ENCODE results near the gene ZNF609. TPM values are rescaled to one million over a fixed set of nuclear protein-coding genes. Genes with fewer than 3 reads are reported as not detected.
A peak's percentile ranks its signal among the peaks of the same experiment; 100 is the strongest.

ZNF609 gene
- total RNA-seq, 1 donor from 2014 or later: 21.5 TPM

DNA sequence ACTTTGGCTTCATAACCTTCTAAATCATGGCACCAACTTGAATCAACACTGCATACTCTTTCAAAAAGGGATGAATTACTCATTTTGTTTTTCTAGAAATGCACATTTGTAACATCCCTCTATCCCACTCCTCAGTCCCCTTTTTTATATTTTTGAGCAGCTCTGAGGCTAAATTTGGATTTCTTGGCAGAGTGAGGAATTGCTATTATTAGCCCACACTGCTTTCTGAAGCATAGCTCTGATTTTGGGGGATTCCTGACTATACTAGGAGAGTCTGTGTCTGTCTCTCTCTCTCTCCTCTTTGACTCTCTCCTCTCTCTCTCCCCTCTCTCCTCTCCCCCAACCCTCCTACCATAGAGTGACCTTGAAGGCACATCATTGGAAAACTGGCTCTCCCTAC, 238.4 kb downstream of the ZNF609 start:
- Histone ChIP-seq H3K27ac (peak overlapping the region; percentile 80), H4K20me1 (ENCODE audit: low read depth) (peaks cover 76% of the 10 kb centered on the region), H3F3A (ENCODE audit: low read depth) (peaks cover 32% of the 10 kb centered on the region), H3K4me1 (peaks cover 51% of the 10 kb centered on the region), H3K4me3 (peak overlapping the region; percentile 87), H3K27me3 (no peaks in the 10 kb centered on the region), H2AFZ (replicated peaks) (no peak overlapping the region), H3K9me3 (ENCODE audit: low read depth) (no peaks in the 10 kb centered on the region), H3K4me2 (peak overlapping the region; percentile 89), H3K79me2 (ENCODE audit: low read depth) (peaks cover 91% of the 10 kb centered on the region), H3K9ac (no peak overlapping the region), H3K36me3 (no peaks in the 10 kb centered on the region)
- Mint-ChIP-seq H3K9me3 (no peaks in the 10 kb centered on the region), H3K36me3 (peaks cover 20% of the 10 kb centered on the region), H3K4me1 (peaks cover 65% of the 10 kb centered on the region), H3K27ac (peak overlapping the region; percentile 27), H3K4me3 (peak overlapping the region; percentile 90), H3K27me3 (ENCODE audit: insufficient read depth, low read depth) (peaks cover 8% of the 10 kb centered on the region)
- DNase-seq (ENCODE audit: low spot score): no peak
- TF ChIP-seq EZH2phosphoT487 (IDR thresholded peaks at IDR 0.05): no peak
- TF ChIP-seq, protein P1, sequence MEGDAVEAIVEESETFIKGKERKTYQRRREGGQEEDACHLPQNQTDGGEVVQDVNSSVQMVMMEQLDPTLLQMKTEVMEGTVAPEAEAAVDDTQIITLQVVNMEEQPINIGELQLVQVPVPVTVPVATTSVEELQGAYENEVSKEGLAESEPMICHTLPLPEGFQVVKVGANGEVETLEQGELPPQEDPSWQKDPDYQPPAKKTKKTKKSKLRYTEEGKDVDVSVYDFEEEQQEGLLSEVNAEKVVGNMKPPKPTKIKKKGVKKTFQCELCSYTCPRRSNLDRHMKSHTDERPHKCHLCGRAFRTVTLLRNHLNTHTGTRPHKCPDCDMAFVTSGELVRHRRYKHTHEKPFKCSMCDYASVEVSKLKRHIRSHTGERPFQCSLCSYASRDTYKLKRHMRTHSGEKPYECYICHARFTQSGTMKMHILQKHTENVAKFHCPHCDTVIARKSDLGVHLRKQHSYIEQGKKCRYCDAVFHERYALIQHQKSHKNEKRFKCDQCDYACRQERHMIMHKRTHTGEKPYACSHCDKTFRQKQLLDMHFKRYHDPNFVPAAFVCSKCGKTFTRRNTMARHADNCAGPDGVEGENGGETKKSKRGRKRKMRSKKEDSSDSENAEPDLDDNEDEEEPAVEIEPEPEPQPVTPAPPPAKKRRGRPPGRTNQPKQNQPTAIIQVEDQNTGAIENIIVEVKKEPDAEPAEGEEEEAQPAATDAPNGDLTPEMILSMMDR (IDR thresholded peaks at IDR 0.05): no peak
- TF ChIP-seq EZH2 (IDR thresholded peaks at IDR 0.05): no peak

GRCh38 chr15:64699751-64700388, 239.5 kb downstream of the ZNF609 start:
- H3K9me3 ChIP-seq (ENCODE audit: low read depth): no peaks in the 10 kb centered on the region
- peaks cover 18% of the 10 kb centered on the region for H3K36me3 Mint-ChIP-seq
- H3K27ac ChIP-seq: peak overlapping the region; percentile 80
- H2AFZ ChIP-seq (replicated peaks): no peak overlapping the region
- H3K79me2 ChIP-seq (ENCODE audit: low read depth): peaks cover 81% of the 10 kb centered on the region
- H3K27me3 Mint-ChIP-seq (ENCODE audit: insufficient read depth, low read depth): peaks cover 7% of the 10 kb centered on the region
- peak overlapping the region; percentile 87 for H3K4me3 ChIP-seq
- TF ChIP-seq, protein P1 (IDR thresholded peaks at IDR 0.05): no peak
- TF ChIP-seq EZH2 (IDR thresholded peaks at IDR 0.05): no peak
- TF ChIP-seq EZH2phosphoT487 (IDR thresholded peaks at IDR 0.05): no peak
- H3K27me3 ChIP-seq: no peaks in the 10 kb centered on the region
- H3F3A ChIP-seq (ENCODE audit: low read depth): peaks cover 32% of the 10 kb centered on the region
- peak overlapping the region; percentile 1 for H3K9ac ChIP-seq
- peak overlapping the region; percentile 90 for H3K4me3 Mint-ChIP-seq
- peaks cover 65% of the 10 kb centered on the region for H3K4me1 Mint-ChIP-seq
- H3K4me2 ChIP-seq: peak overlapping the region; percentile 89
- H3K4me1 ChIP-seq: peaks cover 50% of the 10 kb centered on the region
- no peaks in the 10 kb centered on the region for H3K36me3 ChIP-seq
- H3K9me3 Mint-ChIP-seq: no peaks in the 10 kb centered on the region
- peak overlapping the region; percentile 64 for H3K27ac Mint-ChIP-seq
- peak; percentile 74 for DNase-seq (ENCODE audit: low spot score)
- H4K20me1 ChIP-seq (ENCODE audit: low read depth): peaks cover 66% of the 10 kb centered on the region

DNA sequence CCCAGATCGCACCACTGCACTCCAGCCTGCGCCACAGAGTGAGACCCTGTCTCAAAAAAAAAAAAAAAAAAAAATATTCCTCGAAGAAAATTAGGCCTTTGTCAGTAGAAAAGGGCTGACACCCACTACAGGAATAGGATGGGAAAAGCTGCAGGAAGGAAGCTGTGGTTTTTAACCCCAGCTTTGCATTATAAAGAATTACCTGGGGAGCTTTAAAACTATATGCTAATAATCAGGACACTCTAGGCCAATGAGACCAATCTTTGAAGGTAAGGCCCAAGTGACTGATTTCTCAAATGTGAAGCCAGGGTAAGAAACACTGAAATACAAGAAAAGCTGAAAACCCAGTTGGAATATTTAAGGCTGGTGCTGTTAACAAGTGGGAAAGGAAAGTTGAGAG, 240.7 kb downstream of the ZNF609 start:
- peak overlapping the region; percentile 64 for H3K27ac Mint-ChIP-seq
- Histone ChIP-seq H3K27me3 (no peaks in the 10 kb centered on the region), H3K9ac (no peak overlapping the region), H3K4me2 (peak overlapping the region; percentile 89), H3K27ac (peak overlapping the region; percentile 70), H3K4me1 (peaks cover 38% of the 10 kb centered on the region), H3K4me3 (peak overlapping the region; percentile 87), H3K79me2 (ENCODE audit: low read depth) (peaks cover 69% of the 10 kb centered on the region), H3K9me3 (ENCODE audit: low read depth) (no peaks in the 10 kb centered on the region), H4K20me1 (ENCODE audit: low read depth) (peaks cover 54% of the 10 kb centered on the region), H3K36me3 (no peaks in the 10 kb centered on the region), H2AFZ (replicated peaks) (no peak overlapping the region), H3F3A (ENCODE audit: low read depth) (peaks cover 32% of the 10 kb centered on the region)
- peaks cover 15% of the 10 kb centered on the region for H3K36me3 Mint-ChIP-seq
- H3K27me3 Mint-ChIP-seq (ENCODE audit: insufficient read depth, low read depth): peaks cover 6% of the 10 kb centered on the region
- peaks cover 54% of the 10 kb centered on the region for H3K4me1 Mint-ChIP-seq
- no peak for TF ChIP-seq EZH2phosphoT487 (IDR thresholded peaks at IDR 0.05)
- TF ChIP-seq EZH2 (IDR thresholded peaks at IDR 0.05): no peak
- TF ChIP-seq, protein P1 (IDR thresholded peaks at IDR 0.05): no peak
- no peaks in the 10 kb centered on the region for H3K9me3 Mint-ChIP-seq
- peak overlapping the region; percentile 90 for H3K4me3 Mint-ChIP-seq
- DNase-seq (ENCODE audit: low spot score): no peak

Data from neural progenitor cell (in vitro differentiated cells).